PC-9 (cell line): ENCODE results near the gene MAP2K6.

ENCODE experiments used
- EZH2 ChIP-seq: fragments of 200-600 bp; sonication (generic); IDR thresholded peaks from 2 replicates; pipeline ENCODE4 v1.8.0; 2017; ENCODE audit warnings: antibody characterized with exemption, low read depth
- TF ChIP-seq, protein P1 (sequence below): fragments of 200-600 bp; sonication (generic); conservative IDR thresholded peaks from 2 replicates; pipeline ENCODE4 v1.6.1; 2017; ENCODE audit warnings: mixed run types, antibody characterized with exemption, mild to moderate bottlenecking, moderate library complexity

DNA sequence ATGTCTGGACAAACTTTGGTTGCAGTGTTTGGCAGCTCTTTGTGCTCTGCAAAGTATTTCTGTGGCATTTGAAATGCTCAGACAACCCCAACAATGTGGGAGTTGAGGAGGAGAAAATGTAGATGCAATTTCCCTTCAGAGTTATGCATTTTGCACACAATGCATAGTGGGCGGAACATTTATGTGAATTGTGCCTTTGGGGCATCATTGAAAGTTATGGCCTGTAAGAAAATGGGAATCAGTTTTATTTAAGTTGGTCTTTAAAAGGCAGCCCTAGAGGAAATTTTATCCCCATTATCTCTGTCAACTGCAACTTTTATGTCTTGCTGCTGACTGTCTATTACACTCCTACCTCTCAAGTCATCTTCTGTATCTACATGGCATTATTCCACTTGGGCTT, 176.2 kb downstream of the MAP2K6 start:
- no peak for TF ChIP-seq EZH2
- TF ChIP-seq, protein P1, sequence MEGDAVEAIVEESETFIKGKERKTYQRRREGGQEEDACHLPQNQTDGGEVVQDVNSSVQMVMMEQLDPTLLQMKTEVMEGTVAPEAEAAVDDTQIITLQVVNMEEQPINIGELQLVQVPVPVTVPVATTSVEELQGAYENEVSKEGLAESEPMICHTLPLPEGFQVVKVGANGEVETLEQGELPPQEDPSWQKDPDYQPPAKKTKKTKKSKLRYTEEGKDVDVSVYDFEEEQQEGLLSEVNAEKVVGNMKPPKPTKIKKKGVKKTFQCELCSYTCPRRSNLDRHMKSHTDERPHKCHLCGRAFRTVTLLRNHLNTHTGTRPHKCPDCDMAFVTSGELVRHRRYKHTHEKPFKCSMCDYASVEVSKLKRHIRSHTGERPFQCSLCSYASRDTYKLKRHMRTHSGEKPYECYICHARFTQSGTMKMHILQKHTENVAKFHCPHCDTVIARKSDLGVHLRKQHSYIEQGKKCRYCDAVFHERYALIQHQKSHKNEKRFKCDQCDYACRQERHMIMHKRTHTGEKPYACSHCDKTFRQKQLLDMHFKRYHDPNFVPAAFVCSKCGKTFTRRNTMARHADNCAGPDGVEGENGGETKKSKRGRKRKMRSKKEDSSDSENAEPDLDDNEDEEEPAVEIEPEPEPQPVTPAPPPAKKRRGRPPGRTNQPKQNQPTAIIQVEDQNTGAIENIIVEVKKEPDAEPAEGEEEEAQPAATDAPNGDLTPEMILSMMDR, result no peak
